Astrocyte (in vitro differentiated cells and primary cell): Measurements from ENCODE around the gene IDUA.

Source experiments
- EZH2 ChIP-seq: IDR thresholded peaks from 2 replicates; pipeline ENCODE4 v1.6.1; 2012; ENCODE audit warnings: mild to moderate bottlenecking, low read length, inconsistent platforms; ENCODE audit not compliant: insufficient read depth
- TF ChIP-seq, protein P1 (sequence below): IDR thresholded peaks from 2 replicates; pipeline ENCODE4 v1.5.1; 2011; ENCODE audit warnings: low read depth, mild to moderate bottlenecking, inconsistent platforms, low read length, moderate library complexity; ENCODE audit not compliant: insufficient read depth

- TF ChIP-seq, protein P1, sequence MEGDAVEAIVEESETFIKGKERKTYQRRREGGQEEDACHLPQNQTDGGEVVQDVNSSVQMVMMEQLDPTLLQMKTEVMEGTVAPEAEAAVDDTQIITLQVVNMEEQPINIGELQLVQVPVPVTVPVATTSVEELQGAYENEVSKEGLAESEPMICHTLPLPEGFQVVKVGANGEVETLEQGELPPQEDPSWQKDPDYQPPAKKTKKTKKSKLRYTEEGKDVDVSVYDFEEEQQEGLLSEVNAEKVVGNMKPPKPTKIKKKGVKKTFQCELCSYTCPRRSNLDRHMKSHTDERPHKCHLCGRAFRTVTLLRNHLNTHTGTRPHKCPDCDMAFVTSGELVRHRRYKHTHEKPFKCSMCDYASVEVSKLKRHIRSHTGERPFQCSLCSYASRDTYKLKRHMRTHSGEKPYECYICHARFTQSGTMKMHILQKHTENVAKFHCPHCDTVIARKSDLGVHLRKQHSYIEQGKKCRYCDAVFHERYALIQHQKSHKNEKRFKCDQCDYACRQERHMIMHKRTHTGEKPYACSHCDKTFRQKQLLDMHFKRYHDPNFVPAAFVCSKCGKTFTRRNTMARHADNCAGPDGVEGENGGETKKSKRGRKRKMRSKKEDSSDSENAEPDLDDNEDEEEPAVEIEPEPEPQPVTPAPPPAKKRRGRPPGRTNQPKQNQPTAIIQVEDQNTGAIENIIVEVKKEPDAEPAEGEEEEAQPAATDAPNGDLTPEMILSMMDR: no peak
- TF ChIP-seq EZH2: no peak
These were observed 21.6 kb upstream of the IDUA start for GRCh38 chr4:965048-965765.
